OCI-LY7 (cell line): ENCODE results near the gene TOR1AIP1. TPM values are rescaled to one million over a fixed set of nuclear protein-coding genes. Genes with fewer than 3 reads are reported as not detected.

Experiments
- BruUV-seq: library from RNA; stranded (reverse); fragments of 400-500 nt; replicated peaks from 2 replicates; lab custom pipeline; 2021; lab: Mats Ljungman, UMichigan
- CTCF ChIA-PET: fragments of 300-600 bp; sonication (Branson Sonifier 250); formaldehyde crosslinking; loops from one replicate; lab custom pipeline; 2022; ENCODE audit warnings: antibody characterized with exemption; ENCODE audit not compliant: unreplicated experiment; lab: Charles Lee
- POLR2A ChIA-PET: fragments of 300-600 bp; sonication (Branson Sonifier 250); formaldehyde crosslinking; loops from one replicate; lab custom pipeline; 2022; ENCODE audit warnings: antibody characterized with exemption; lab: Charles Lee
- DNase-seq: peaks from one replicate; pipeline ENCODE4 v3.0.0-alpha.2; 2015; ENCODE audit warnings: low spot score
- H2AFZ ChIP-seq: fragments of 200-600 bp; sonication (generic), shearing (Covaris generic); 2 replicates; pipeline ENCODE4 v1.6.1; 2014; ENCODE audit warnings: mild to moderate bottlenecking, antibody characterized with exemption, low read length, moderate library complexity
- H3K27ac ChIP-seq: fragments of 200-600 bp; sonication (generic); 2 replicates; pipeline ENCODE4 v1.5.1; 2014; ENCODE audit warnings: mixed run types, low read depth, mild to moderate bottlenecking, moderate library complexity, low read length, inconsistent platforms; ENCODE audit not compliant: poor library complexity, severe bottlenecking
- H3K36me3 ChIP-seq: fragments of 200-600 bp; sonication (generic); 2 replicates; pipeline ENCODE4 v1.6.1; 2014; ENCODE audit warnings: mild to moderate bottlenecking, antibody characterized with exemption, low read length, moderate library complexity, mixed read lengths; ENCODE audit not compliant: insufficient read depth
- H3K4me1 ChIP-seq: fragments of 200-600 bp; sonication (generic); 2 replicates; pipeline ENCODE4 v1.5.1; 2014; ENCODE audit warnings: mild to moderate bottlenecking, low read length; ENCODE audit not compliant: insufficient read depth, poor library complexity, severe bottlenecking
- H3K4me2 ChIP-seq: fragments of 200-600 bp; sonication (generic); 2 replicates; pipeline ENCODE4 v1.6.1; 2014; ENCODE audit warnings: mild to moderate bottlenecking, low read length
- H3K4me3 ChIP-seq: fragments of 200-600 bp; sonication (generic); 2 replicates; pipeline ENCODE4 v1.5.1; 2014; ENCODE audit warnings: mild to moderate bottlenecking, low read depth, low read length; ENCODE audit not compliant: poor library complexity, severe bottlenecking
- H3K79me2 ChIP-seq: fragments of 200-600 bp; sonication (generic); 2 replicates; pipeline ENCODE4 v1.6.1; 2016; ENCODE audit warnings: low read depth, mild to moderate bottlenecking, low read length, moderate library complexity, mixed read lengths; ENCODE audit not compliant: insufficient read depth
- H3K9me2 ChIP-seq: fragments of 200-600 bp; sonication (generic); 2 replicates; pipeline ENCODE4 v1.6.1; 2016; ENCODE audit warnings: mild to moderate bottlenecking, low read length, mixed read lengths; ENCODE audit not compliant: insufficient read depth
- H3K9me3 ChIP-seq: fragments of 200-600 bp; sonication (generic); 2 replicates; pipeline ENCODE4 v1.6.1; 2014; ENCODE audit warnings: mild to moderate bottlenecking, mixed run types, low read length, mixed read lengths
- H4K20me1 ChIP-seq: fragments of 200-600 bp; sonication (generic); 2 replicates; pipeline ENCODE4 v1.6.1; 2014; ENCODE audit warnings: mild to moderate bottlenecking, antibody characterized with exemption, low read length, moderate library complexity, mixed read lengths; ENCODE audit not compliant: insufficient read depth
- EZH2phosphoT487 ChIP-seq: fragments of 200-600 bp; sonication (generic); IDR thresholded peaks from 2 replicates; pipeline ENCODE4 v1.6.1; 2018; ENCODE audit warnings: low read depth, borderline replicate concordance, mild to moderate bottlenecking, mixed run types, antibody characterized with exemption, low read length, moderate library complexity, mixed read lengths
- intact Hi-C: fragments of 100-400 bp; cut with micrococcal nuclease; formaldehyde crosslinking; loops from one replicate; pipeline ENCODE4 v1.10.0; 2022; ENCODE audit not compliant: unreplicated experiment
- total RNA-seq, 2 experiments: library from RNA; depleted of rRNA in 1 of 2; stranded (reverse); fragments of >200 nt in 1 of 2; shearing (Covaris generic) in 1 of 2; gene quantifications; 2 replicates each; pipeline ENCODE4 v1.2.3, GENCODE V29; 2014 to 2022
- TF ChIP-seq, protein P1 (sequence below): fragments of 200-600 bp; sonication (generic); conservative IDR thresholded peaks from 2 replicates; pipeline ENCODE4 v1.5.1; 2014; ENCODE audit warnings: mild to moderate bottlenecking, antibody characterized with exemption, low read length, moderate library complexity, mixed read lengths

Gene TOR1AIP1
- total RNA-seq, 2 experiments from 2014 or later: 11.0 to 14.5 TPM

DNA sequence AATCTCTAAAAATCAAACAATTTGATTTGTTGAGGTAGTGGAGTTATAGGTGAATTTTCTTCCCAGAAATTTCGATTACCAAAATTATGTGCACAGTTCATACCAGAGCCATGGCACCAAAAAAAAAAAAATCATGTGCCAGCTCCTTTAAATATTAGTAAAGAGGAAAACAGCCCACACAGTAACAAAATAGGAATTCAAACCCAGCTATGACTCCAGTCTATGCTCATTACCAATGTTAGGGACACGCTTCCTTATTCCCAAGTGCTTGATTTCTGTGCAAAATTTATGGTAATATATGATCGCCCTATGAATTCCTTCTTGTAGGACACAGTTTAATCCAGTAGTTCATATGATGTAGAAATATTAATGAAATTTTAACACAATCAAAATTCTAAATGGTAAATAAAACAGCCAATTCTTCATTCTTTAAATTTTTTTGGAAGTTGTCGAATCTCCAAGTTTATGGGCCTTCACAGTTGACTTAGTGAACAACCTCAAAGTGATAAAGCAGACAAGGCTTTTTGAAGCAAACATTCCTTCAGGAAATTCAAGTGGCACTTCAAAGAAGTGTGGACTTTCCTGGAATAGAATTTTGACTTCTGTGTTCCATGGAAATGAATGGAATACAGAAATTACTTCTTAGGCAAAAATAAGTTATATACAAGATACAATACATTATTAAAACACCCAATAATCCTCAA is 6.3 kb upstream of the TOR1AIP1 start:
- H3K4me3 ChIP-seq: peak overlapping the region; percentile 79
- H3K36me3 ChIP-seq: peaks cover 45% of the 10 kb centered on the region
- no peaks in the 10 kb centered on the region for H3K9me3 ChIP-seq
- peaks cover 60% of the 10 kb centered on the region for H3K4me1 ChIP-seq
- H2AFZ ChIP-seq: no peak overlapping the region
- peaks cover 20% of the 10 kb centered on the region for H4K20me1 ChIP-seq
- intact Hi-C loops: no loop called here
- no TSS peak for BruUV-seq
- no peak for DNase-seq
- H3K9me2 ChIP-seq: no peaks in the 10 kb centered on the region
- TF ChIP-seq, protein P1, sequence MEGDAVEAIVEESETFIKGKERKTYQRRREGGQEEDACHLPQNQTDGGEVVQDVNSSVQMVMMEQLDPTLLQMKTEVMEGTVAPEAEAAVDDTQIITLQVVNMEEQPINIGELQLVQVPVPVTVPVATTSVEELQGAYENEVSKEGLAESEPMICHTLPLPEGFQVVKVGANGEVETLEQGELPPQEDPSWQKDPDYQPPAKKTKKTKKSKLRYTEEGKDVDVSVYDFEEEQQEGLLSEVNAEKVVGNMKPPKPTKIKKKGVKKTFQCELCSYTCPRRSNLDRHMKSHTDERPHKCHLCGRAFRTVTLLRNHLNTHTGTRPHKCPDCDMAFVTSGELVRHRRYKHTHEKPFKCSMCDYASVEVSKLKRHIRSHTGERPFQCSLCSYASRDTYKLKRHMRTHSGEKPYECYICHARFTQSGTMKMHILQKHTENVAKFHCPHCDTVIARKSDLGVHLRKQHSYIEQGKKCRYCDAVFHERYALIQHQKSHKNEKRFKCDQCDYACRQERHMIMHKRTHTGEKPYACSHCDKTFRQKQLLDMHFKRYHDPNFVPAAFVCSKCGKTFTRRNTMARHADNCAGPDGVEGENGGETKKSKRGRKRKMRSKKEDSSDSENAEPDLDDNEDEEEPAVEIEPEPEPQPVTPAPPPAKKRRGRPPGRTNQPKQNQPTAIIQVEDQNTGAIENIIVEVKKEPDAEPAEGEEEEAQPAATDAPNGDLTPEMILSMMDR: no peak
- TF ChIP-seq EZH2phosphoT487: no peak
- peak overlapping the region; percentile 11 for H3K27ac ChIP-seq
- H3K4me2 ChIP-seq: peak overlapping the region; percentile 77
- ChIA-PET CTCF (no interaction called here), POLR2A (interaction anchor here (0.6 to 1.3 kb wide), 4 partner anchors 9 to 280 kb away, joined by 3 to 7 read pairs (median 4); no protein-coding TSS in a partner anchor)
- H3K79me2 ChIP-seq: peaks cover 66% of the 10 kb centered on the region

DNA sequence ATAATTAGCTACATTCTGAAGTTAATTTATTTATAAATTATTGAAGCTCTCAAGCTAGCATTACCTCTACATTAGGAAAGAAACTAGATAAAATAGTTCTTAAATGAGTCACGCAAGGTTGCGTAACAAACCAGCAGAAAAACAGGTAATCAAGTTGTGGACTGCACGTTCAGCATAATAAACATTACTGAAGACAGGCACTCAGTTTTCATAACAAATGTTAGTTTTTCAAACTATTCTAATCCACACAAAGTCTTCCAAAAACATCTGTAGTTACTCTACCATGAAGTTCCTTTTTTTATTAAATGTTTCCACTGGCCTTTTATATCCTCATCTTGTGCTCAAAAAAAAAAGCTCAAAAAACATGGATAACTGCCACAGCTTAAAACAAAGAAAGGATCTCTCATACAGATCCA is 5.8 kb upstream of the TOR1AIP1 start:
- Histone ChIP-seq H3K9me2 (no peaks in the 10 kb centered on the region), H3K27ac (peak overlapping the region; percentile 11), H2AFZ (no peak overlapping the region), H3K4me1 (peaks cover 57% of the 10 kb centered on the region), H3K79me2 (peaks cover 64% of the 10 kb centered on the region), H3K4me3 (peak overlapping the region; percentile 79), H3K36me3 (peaks cover 42% of the 10 kb centered on the region), H3K4me2 (peak overlapping the region; percentile 77), H3K9me3 (no peaks in the 10 kb centered on the region), H4K20me1 (peaks cover 19% of the 10 kb centered on the region)
- no TSS peak for BruUV-seq
- intact Hi-C loops: no loop called here
- ChIA-PET POLR2A (interaction anchor here (0.9 to 1.3 kb wide), 4 partner anchors 9 to 279 kb away, joined by 3 to 7 read pairs (median 4); no protein-coding TSS in a partner anchor), CTCF (no interaction called here)
- peak; percentile 14 for DNase-seq
- TF ChIP-seq, protein P1: no peak
- no peak for TF ChIP-seq EZH2phosphoT487
